Mucosa of stomach (tissue), 1 donor: ENCODE results near the gene MTMR12.

Source experiments
- H3K27me3 ChIP-seq: one replicate; pipeline ENCODE4 v1.7.0; 2013; ENCODE audit warnings: mild to moderate bottlenecking, low read length; ENCODE audit not compliant: control insufficient read depth, insufficient read depth
- H3K36me3 ChIP-seq: one replicate; pipeline ENCODE4 v1.7.0; 2013; ENCODE audit warnings: low read length; ENCODE audit not compliant: control insufficient read depth, insufficient read depth
- H3K4me1 ChIP-seq: one replicate; pipeline ENCODE4 v1.7.0; 2013; ENCODE audit warnings: mild to moderate bottlenecking, low read length; ENCODE audit not compliant: control insufficient read depth, insufficient read depth
- H3K4me3 ChIP-seq: one replicate; pipeline ENCODE4 v1.7.0; 2013; ENCODE audit warnings: low read length
- H3K9ac ChIP-seq: one replicate; pipeline ENCODE4 v1.7.0; 2013; ENCODE audit warnings: mild to moderate bottlenecking, low read length, moderate library complexity
- H3K9me3 ChIP-seq: one replicate; pipeline ENCODE4 v1.7.0; 2013; ENCODE audit warnings: mild to moderate bottlenecking, low read length, moderate library complexity; ENCODE audit not compliant: control insufficient read depth
- donor health status: Pancreatic carcinoma.

MTMR12 gene

GRCh38 chr5:32261198-32261597 lies 51.5 kb downstream of the MTMR12 start:
- H3K9me3 ChIP-seq = no peaks in the 10 kb centered on the region
- no peak overlapping the region for H3K9ac ChIP-seq
- H3K4me3 ChIP-seq = no peak overlapping the region
- H3K27me3 ChIP-seq = no peaks in the 10 kb centered on the region
- H3K36me3 ChIP-seq = peaks cover 17% of the 10 kb centered on the region
- no peaks in the 10 kb centered on the region for H3K4me1 ChIP-seq

GRCh38 chr5:32259033-32259432 lies 53.7 kb downstream of the MTMR12 start:
- Histone ChIP-seq H3K4me1 (peaks cover 5% of the 10 kb centered on the region), H3K4me3 (no peak overlapping the region), H3K36me3 (peaks cover 26% of the 10 kb centered on the region), H3K9ac (no peak overlapping the region), H3K27me3 (no peaks in the 10 kb centered on the region), H3K9me3 (no peaks in the 10 kb centered on the region)

- H3K9me3 ChIP-seq = no peaks in the 10 kb centered on the region
- H3K4me1 ChIP-seq = peaks cover 5% of the 10 kb centered on the region
- no peaks in the 10 kb centered on the region for H3K27me3 ChIP-seq
- H3K4me3 ChIP-seq = no peak overlapping the region
- H3K9ac ChIP-seq = no peak overlapping the region
- peaks cover 30% of the 10 kb centered on the region for H3K36me3 ChIP-seq
Measured at GRCh38 chr5:32258424-32258823, 54.3 kb downstream of the MTMR12 start.

- H3K9me3 ChIP-seq = no peaks in the 10 kb centered on the region
- peaks cover 6% of the 10 kb centered on the region for H3K4me1 ChIP-seq
- no peaks in the 10 kb centered on the region for H3K27me3 ChIP-seq
- H3K9ac ChIP-seq = no peak overlapping the region
- H3K36me3 ChIP-seq = peaks cover 21% of the 10 kb centered on the region
- no peak overlapping the region for H3K4me3 ChIP-seq
Measured at GRCh38 chr5:32255540-32255900, 57.2 kb downstream of the MTMR12 start.

GRCh38 chr5:32254881-32255539 lies 57.7 kb downstream of the MTMR12 start:
- no peak overlapping the region for H3K4me3 ChIP-seq
- peaks cover 18% of the 10 kb centered on the region for H3K36me3 ChIP-seq
- no peaks in the 10 kb centered on the region for H3K27me3 ChIP-seq
- H3K4me1 ChIP-seq = peaks cover 11% of the 10 kb centered on the region
- no peak overlapping the region for H3K9ac ChIP-seq
- no peaks in the 10 kb centered on the region for H3K9me3 ChIP-seq

GRCh38 chr5:32251871-32252458 lies 60.8 kb downstream of the MTMR12 start:
- no peak overlapping the region for H3K9ac ChIP-seq
- no peaks in the 10 kb centered on the region for H3K27me3 ChIP-seq
- H3K4me1 ChIP-seq = peaks cover 20% of the 10 kb centered on the region
- H3K9me3 ChIP-seq = no peaks in the 10 kb centered on the region
- peaks cover 12% of the 10 kb centered on the region for H3K36me3 ChIP-seq
- no peak overlapping the region for H3K4me3 ChIP-seq

GRCh38 chr5:32249668-32250067 lies 63.1 kb downstream of the MTMR12 start:
- Histone ChIP-seq H3K27me3 (no peaks in the 10 kb centered on the region), H3K36me3 (peaks cover 7% of the 10 kb centered on the region), H3K4me3 (no peak overlapping the region), H3K9me3 (no peaks in the 10 kb centered on the region), H3K4me1 (peaks cover 15% of the 10 kb centered on the region), H3K9ac (no peak overlapping the region)

GRCh38 chr5:32245742-32246141 lies 67.0 kb downstream of the MTMR12 start:
- Histone ChIP-seq H3K4me1 (peaks cover 15% of the 10 kb centered on the region), H3K36me3 (no peaks in the 10 kb centered on the region), H3K9ac (no peak overlapping the region), H3K9me3 (no peaks in the 10 kb centered on the region), H3K4me3 (no peak overlapping the region), H3K27me3 (no peaks in the 10 kb centered on the region)

GRCh38 chr5:32244017-32244416 lies 68.7 kb downstream of the MTMR12 start:
- Histone ChIP-seq H3K4me1 (no peaks in the 10 kb centered on the region), H3K4me3 (no peak overlapping the region), H3K27me3 (no peaks in the 10 kb centered on the region), H3K9ac (no peak overlapping the region), H3K36me3 (no peaks in the 10 kb centered on the region), H3K9me3 (no peaks in the 10 kb centered on the region)

- Histone ChIP-seq H3K36me3 (peaks cover 4% of the 10 kb centered on the region), H3K4me1 (no peaks in the 10 kb centered on the region)
Measured at GRCh38 chr5:32241034-32241783, 71.5 kb downstream of the MTMR12 start.

GRCh38 chr5:32239385-32239784 lies 73.4 kb downstream of the MTMR12 start:
- H3K9me3 ChIP-seq = no peaks in the 10 kb centered on the region
- no peak overlapping the region for H3K9ac ChIP-seq
- H3K36me3 ChIP-seq = peaks cover 4% of the 10 kb centered on the region
- H3K4me1 ChIP-seq = peaks cover 6% of the 10 kb centered on the region
- H3K4me3 ChIP-seq = no peak overlapping the region
- no peaks in the 10 kb centered on the region for H3K27me3 ChIP-seq

More at GRCh38 chr5:32241034-32241783, 71.5 kb downstream of the MTMR12 start:
- H3K27me3 ChIP-seq = no peaks in the 10 kb centered on the region
- no peak overlapping the region for H3K4me3 ChIP-seq
- no peak overlapping the region for H3K9ac ChIP-seq
- no peaks in the 10 kb centered on the region for H3K9me3 ChIP-seq

GRCh38 chr5:32233696-32234447 lies 78.9 kb downstream of the MTMR12 start:
- Histone ChIP-seq H3K9ac (peak overlapping the region; percentile 8), H3K9me3 (no peaks in the 10 kb centered on the region), H3K4me3 (no peak overlapping the region), H3K4me1 (peaks cover 27% of the 10 kb centered on the region), H3K27me3 (no peaks in the 10 kb centered on the region), H3K36me3 (peaks cover 4% of the 10 kb centered on the region)
